ENCODE data around the gene LRPPRC. TPM values are rescaled to one million over a fixed set of nuclear protein-coding genes. Genes with fewer than 3 reads are reported as not detected.

The LRPPRC gene
- polyA plus RNA-seq, 1 donor: 89.1 TPM

DNA sequence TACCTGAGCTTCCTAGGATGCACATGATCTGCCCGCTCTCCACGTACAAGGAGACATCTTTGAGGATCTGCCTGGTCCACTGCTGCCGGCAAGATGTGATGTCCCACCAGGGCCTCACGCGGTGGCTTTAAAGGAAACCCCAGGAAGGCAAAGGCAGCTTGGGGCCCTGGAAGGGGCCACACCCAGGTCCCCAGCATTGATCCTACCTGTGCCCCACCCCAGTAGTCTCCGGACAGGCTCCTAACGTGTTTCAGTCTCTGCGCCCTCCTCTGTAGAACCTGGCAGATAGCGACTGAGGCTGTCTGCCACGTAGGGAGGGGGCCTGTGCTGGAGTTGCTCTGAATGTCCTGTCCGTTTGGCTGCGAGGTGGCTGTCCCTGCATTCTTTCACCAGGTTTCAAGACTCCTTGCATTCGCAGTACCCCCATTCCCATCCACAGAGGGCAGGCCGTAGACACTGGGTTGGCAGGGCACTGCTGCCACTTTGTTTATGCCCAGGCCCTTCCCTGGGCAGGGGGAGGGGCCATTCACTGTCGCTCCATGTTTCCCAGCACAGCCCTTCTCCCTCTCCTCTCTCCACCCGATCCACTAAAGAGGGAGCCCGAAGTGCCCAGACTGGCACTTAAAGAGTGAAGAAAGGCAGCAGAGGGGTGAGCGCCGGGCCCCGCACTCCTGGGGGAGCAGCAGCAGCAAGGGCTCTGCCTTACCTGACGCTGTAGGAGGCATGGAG is 157.8 kb downstream of the LRPPRC start:
- peaks cover 30% of the 10 kb centered on the region for H3K4me1 ChIP-seq (ENCODE audit: control insufficient read depth, insufficient read depth, low read length)
- WGBS (ENCODE audit: insufficient coverage, low lambda C conversion rate): no CpG with 5 or more reads among the region's 21 CpGs
- H3K9me3 ChIP-seq (ENCODE audit: control insufficient read depth, low read depth, low read length): no peaks in the 10 kb centered on the region
- H3K4me3 ChIP-seq (ENCODE audit: low read length): peak overlapping the region; percentile 27
- H3K27ac ChIP-seq (ENCODE audit: low read length): peak overlapping the region; percentile 50
- H3K36me3 ChIP-seq (ENCODE audit: control insufficient read depth, insufficient read depth, low read length): no peaks in the 10 kb centered on the region
- no peaks in the 10 kb centered on the region for H3K27me3 ChIP-seq (ENCODE audit: control insufficient read depth, insufficient read depth, low read length)
- DNase-seq: peak in 1 of 2 donors; percentile 51

GRCh38 chr2:43837033-43837432 is 158.8 kb downstream of the LRPPRC start:
- no peak overlapping the region for H3K4me3 ChIP-seq (ENCODE audit: low read length)
- WGBS (ENCODE audit: insufficient coverage, low lambda C conversion rate): 100% methylated on average over 1 of the region's 4 CpGs
- no peak for DNase-seq

More at GRCh38 chr2:43837033-43837432, 158.8 kb downstream of the LRPPRC start:
- Histone ChIP-seq H3K36me3 (ENCODE audit: control insufficient read depth, insufficient read depth, low read length) (no peaks in the 10 kb centered on the region), H3K27ac (ENCODE audit: low read length) (no peak overlapping the region), H3K27me3 (ENCODE audit: control insufficient read depth, insufficient read depth, low read length) (no peaks in the 10 kb centered on the region), H3K9me3 (ENCODE audit: control insufficient read depth, low read depth, low read length) (no peaks in the 10 kb centered on the region), H3K4me1 (ENCODE audit: control insufficient read depth, insufficient read depth, low read length) (peaks cover 35% of the 10 kb centered on the region)

Other genes with a start within 250 kb of the LRPPRC start
- 40.1 TPM for gene DYNC2LI1, start 221.9 kb downstream of the LRPPRC start, polyA plus RNA-seq
- gene ABCG5, start 157.2 kb downstream of the LRPPRC start, polyA plus RNA-seq: 35.8 TPM
- 24.3 TPM for gene ABCG8, start 157.0 kb downstream of the LRPPRC start, polyA plus RNA-seq
- 40.4 TPM for gene PPM1B, start 172.9 kb upstream of the LRPPRC start, polyA plus RNA-seq